HEK293 (cell line): ENCODE measurements around the gene REV3L.

Experiments
- BCL11A ChIP-seq: fragments of 450-650 bp; formaldehyde crosslinking; IDR thresholded peaks from 2 replicates; pipeline ENCODE4 v1.5.1; 2016; ENCODE audit warnings: low read depth, missing biosample characterization, missing genetic modification characterization
- KLF1 ChIP-seq: fragments of 450-650 bp; formaldehyde crosslinking; IDR thresholded peaks from 2 replicates; pipeline ENCODE4 v1.5.1; 2016; ENCODE audit warnings: missing biosample characterization, missing genetic modification characterization
- KLF16 ChIP-seq: fragments of 450-650 bp; formaldehyde crosslinking; IDR thresholded peaks from 2 replicates; pipeline ENCODE4 v1.5.1; 2017; ENCODE audit warnings: missing biosample characterization, missing genetic modification characterization
- ZBTB48 ChIP-seq: fragments of 450-650 bp; formaldehyde crosslinking; IDR thresholded peaks from 2 replicates; pipeline ENCODE4 v1.5.1; 2016; ENCODE audit warnings: missing biosample characterization, missing genetic modification characterization
- ZFP3 ChIP-seq: fragments of 450-650 bp; formaldehyde crosslinking; IDR thresholded peaks from 2 replicates; pipeline ENCODE4 v1.5.1; 2016; ENCODE audit warnings: low read depth, missing biosample characterization, missing genetic modification characterization
- ZNF112 ChIP-seq: fragments of 450-650 bp; formaldehyde crosslinking; IDR thresholded peaks from 2 replicates; pipeline ENCODE4 v1.5.0; 2017; ENCODE audit warnings: missing biosample characterization, missing genetic modification characterization
- ZNF121 ChIP-seq: fragments of 450-650 bp; formaldehyde crosslinking; IDR thresholded peaks from 2 replicates; pipeline ENCODE4 v1.5.1; 2016; ENCODE audit warnings: missing biosample characterization, missing genetic modification characterization
- ZNF140 ChIP-seq: fragments of 450-650 bp; formaldehyde crosslinking; IDR thresholded peaks from 2 replicates; pipeline ENCODE4 v1.5.1; 2016; ENCODE audit warnings: missing biosample characterization, missing genetic modification characterization
- ZNF184 ChIP-seq: fragments of 450-650 bp; IDR thresholded peaks from 2 replicates; pipeline ENCODE4 v1.5.1; 2018; ENCODE audit warnings: missing biosample characterization, mild to moderate bottlenecking, missing genetic modification characterization
- ZNF19 ChIP-seq: fragments of 450-650 bp; formaldehyde crosslinking; IDR thresholded peaks from 2 replicates; pipeline ENCODE4; 2016; ENCODE audit warnings: missing biosample characterization, missing genetic modification characterization, low read depth
- ZNF223 ChIP-seq: fragments of 450-650 bp; formaldehyde crosslinking; IDR thresholded peaks from 2 replicates; pipeline ENCODE4 v1.5.1; 2016; ENCODE audit warnings: missing biosample characterization, missing genetic modification characterization
- ZNF324 ChIP-seq: fragments of 450-650 bp; formaldehyde crosslinking; IDR thresholded peaks from 2 replicates; pipeline ENCODE4 v1.5.1; 2016; ENCODE audit warnings: missing biosample characterization, missing genetic modification characterization
- ZNF341 ChIP-seq: fragments of 450-650 bp; formaldehyde crosslinking; IDR thresholded peaks from 2 replicates; pipeline ENCODE4; 2016; ENCODE audit warnings: low read depth, missing biosample characterization, missing genetic modification characterization
- ZNF350 ChIP-seq: fragments of 450-650 bp; formaldehyde crosslinking; IDR thresholded peaks from 2 replicates; pipeline ENCODE4 v1.5.0; 2017; ENCODE audit warnings: missing biosample characterization, mild to moderate bottlenecking, missing genetic modification characterization
- ZNF426 ChIP-seq: fragments of 450-650 bp; formaldehyde crosslinking; IDR thresholded peaks from 2 replicates; pipeline ENCODE4 v1.5.1; 2017; ENCODE audit warnings: missing biosample characterization, missing genetic modification characterization, mild to moderate bottlenecking, inconsistent platforms, moderate library complexity
- ZNF449 ChIP-seq: fragments of 450-650 bp; formaldehyde crosslinking; IDR thresholded peaks from 2 replicates; pipeline ENCODE4 v1.5.1; 2017; ENCODE audit warnings: missing biosample characterization, mild to moderate bottlenecking, missing genetic modification characterization, moderate library complexity
- ZNF488 ChIP-seq: fragments of 450-650 bp; formaldehyde crosslinking; IDR thresholded peaks from 2 replicates; pipeline ENCODE4 v1.5.1; 2016; ENCODE audit warnings: missing biosample characterization, missing genetic modification characterization
- ZNF514 ChIP-seq: fragments of 450-650 bp; formaldehyde crosslinking; IDR thresholded peaks from 2 replicates; pipeline ENCODE4 v1.5.1; 2016; ENCODE audit warnings: missing biosample characterization, missing genetic modification characterization
- ZNF623 ChIP-seq: fragments of 450-650 bp; formaldehyde crosslinking; IDR thresholded peaks from 2 replicates; pipeline ENCODE4 v1.5.1; 2016; ENCODE audit warnings: missing biosample characterization, missing genetic modification characterization
- ZNF629 ChIP-seq: fragments of 450-650 bp; formaldehyde crosslinking; IDR thresholded peaks from 2 replicates; pipeline ENCODE4 v1.5.1; 2017; ENCODE audit warnings: missing biosample characterization, missing genetic modification characterization
- ZNF660 ChIP-seq: fragments of 450-650 bp; IDR thresholded peaks from 2 replicates; pipeline ENCODE4 v1.5.1; 2018; ENCODE audit warnings: missing biosample characterization, mild to moderate bottlenecking, missing genetic modification characterization
- ZNF785 ChIP-seq: fragments of 450-650 bp; formaldehyde crosslinking; IDR thresholded peaks from 2 replicates; pipeline ENCODE4 v1.5.1; 2016; ENCODE audit warnings: missing biosample characterization, missing genetic modification characterization
- ZNF792 ChIP-seq: fragments of 450-650 bp; formaldehyde crosslinking; IDR thresholded peaks from 2 replicates; pipeline ENCODE4 v1.5.1; 2016; ENCODE audit warnings: missing biosample characterization, missing genetic modification characterization
- ZSCAN23 ChIP-seq: fragments of 450-650 bp; formaldehyde crosslinking; IDR thresholded peaks from 2 replicates; pipeline ENCODE4 v1.5.1; 2016; ENCODE audit warnings: missing biosample characterization, missing genetic modification characterization
- ZXDB ChIP-seq: fragments of 450-650 bp; formaldehyde crosslinking; IDR thresholded peaks from 2 replicates; pipeline ENCODE4 v1.5.1; 2016; ENCODE audit warnings: missing biosample characterization, missing genetic modification characterization
- TF ChIP-seq, protein P1 (sequence below): fragments of 450-650 bp; formaldehyde crosslinking; IDR thresholded peaks from 2 replicates; pipeline ENCODE4 v1.5.1; 2016; ENCODE audit warnings: missing biosample characterization, missing genetic modification characterization
- TF ChIP-seq, protein P2 (sequence below): fragments of 450-650 bp; formaldehyde crosslinking; IDR thresholded peaks from 2 replicates; pipeline ENCODE4 v1.5.1; 2016; ENCODE audit warnings: missing biosample characterization, missing genetic modification characterization
- TF ChIP-seq, protein P3 (sequence below): fragments of 450-650 bp; formaldehyde crosslinking; IDR thresholded peaks from 2 replicates; pipeline ENCODE4 v1.5.1; 2017; ENCODE audit warnings: missing biosample characterization, missing genetic modification characterization
- TF ChIP-seq, protein P4 (sequence below): sonication (generic); formaldehyde crosslinking; IDR thresholded peaks from 2 replicates; pipeline ENCODE4 v1.8.1; 2022; ENCODE audit warnings: mild to moderate bottlenecking, moderate library complexity, missing genetic modification reagents
- TF ChIP-seq, protein P5 (sequence below): fragments of 450-650 bp; formaldehyde crosslinking; IDR thresholded peaks from 2 replicates; pipeline ENCODE4 v1.5.1; 2016; ENCODE audit warnings: missing biosample characterization, missing genetic modification characterization, borderline replicate concordance
- TF ChIP-seq, protein P6 (sequence below): fragments of 450-650 bp; formaldehyde crosslinking; IDR thresholded peaks from 2 replicates; pipeline ENCODE4 v1.5.1; 2016; ENCODE audit warnings: missing biosample characterization, missing genetic modification characterization

Gene REV3L

GRCh38 chr6:111259089-111259831 lies 223.8 kb downstream of the REV3L start (continued):
- TF ChIP-seq ZNF350 (tag by site-specific recombination) (no peak), KLF16 (tag by site-specific recombination) (0 out of 2 replicates have a peak, but pooled peaks have one; percentile 27), ZNF112 (tag by site-specific recombination) (no peak), BCL11A (tag by site-specific recombination) (no peak), ZNF121 (tag by site-specific recombination) (peak; percentile 64), ZNF140 (no peak), ZNF223 (tag by site-specific recombination) (no peak), ZNF341 (tag by site-specific recombination) (no peak), ZNF184 (no peak), ZNF488 (tag by site-specific recombination) (no peak), ZBTB48 (tag by site-specific recombination) (no peak), ZNF514 (no peak), ZNF19 (no peak), ZNF324 (tag by site-specific recombination) (peak; percentile 19; the same call in 1 of the 2 replicates), ZSCAN23 (no peak), ZNF629 (peak; percentile 85), ZNF623 (no peak), ZXDB (peak; percentile 75), ZFP3 (no peak), ZNF426 (tag by site-specific recombination) (no peak), ZNF792 (tag by site-specific recombination) (no peak), ZNF660 (peak; percentile 72; the same call in 1 of the 2 replicates), ZNF449 (tag by site-specific recombination) (no peak), ZNF785 (tag by site-specific recombination) (no peak), KLF1 (tag by site-specific recombination) (no peak)
- TF ChIP-seq, protein P1, sequence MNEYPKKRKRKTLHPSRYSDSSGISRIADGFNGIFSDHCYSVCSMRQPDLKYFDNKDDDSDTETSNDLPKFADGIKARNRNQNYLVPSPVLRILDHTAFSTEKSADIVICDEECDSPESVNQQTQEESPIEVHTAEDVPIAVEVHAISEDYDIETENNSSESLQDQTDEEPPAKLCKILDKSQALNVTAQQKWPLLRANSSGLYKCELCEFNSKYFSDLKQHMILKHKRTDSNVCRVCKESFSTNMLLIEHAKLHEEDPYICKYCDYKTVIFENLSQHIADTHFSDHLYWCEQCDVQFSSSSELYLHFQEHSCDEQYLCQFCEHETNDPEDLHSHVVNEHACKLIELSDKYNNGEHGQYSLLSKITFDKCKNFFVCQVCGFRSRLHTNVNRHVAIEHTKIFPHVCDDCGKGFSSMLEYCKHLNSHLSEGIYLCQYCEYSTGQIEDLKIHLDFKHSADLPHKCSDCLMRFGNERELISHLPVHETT, result no peak
- TF ChIP-seq, protein P2, sequence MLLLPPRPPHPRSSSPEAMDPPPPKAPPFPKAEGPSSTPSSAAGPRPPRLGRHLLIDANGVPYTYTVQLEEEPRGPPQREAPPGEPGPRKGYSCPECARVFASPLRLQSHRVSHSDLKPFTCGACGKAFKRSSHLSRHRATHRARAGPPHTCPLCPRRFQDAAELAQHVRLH (tag by site-specific recombination), result no peak
- TF ChIP-seq, protein P3, sequence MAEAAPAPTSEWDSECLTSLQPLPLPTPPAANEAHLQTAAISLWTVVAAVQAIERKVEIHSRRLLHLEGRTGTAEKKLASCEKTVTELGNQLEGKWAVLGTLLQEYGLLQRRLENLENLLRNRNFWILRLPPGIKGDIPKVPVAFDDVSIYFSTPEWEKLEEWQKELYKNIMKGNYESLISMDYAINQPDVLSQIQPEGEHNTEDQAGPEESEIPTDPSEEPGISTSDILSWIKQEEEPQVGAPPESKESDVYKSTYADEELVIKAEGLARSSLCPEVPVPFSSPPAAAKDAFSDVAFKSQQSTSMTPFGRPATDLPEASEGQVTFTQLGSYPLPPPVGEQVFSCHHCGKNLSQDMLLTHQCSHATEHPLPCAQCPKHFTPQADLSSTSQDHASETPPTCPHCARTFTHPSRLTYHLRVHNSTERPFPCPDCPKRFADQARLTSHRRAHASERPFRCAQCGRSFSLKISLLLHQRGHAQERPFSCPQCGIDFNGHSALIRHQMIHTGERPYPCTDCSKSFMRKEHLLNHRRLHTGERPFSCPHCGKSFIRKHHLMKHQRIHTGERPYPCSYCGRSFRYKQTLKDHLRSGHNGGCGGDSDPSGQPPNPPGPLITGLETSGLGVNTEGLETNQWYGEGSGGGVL (tag by site-specific recombination), result no peak
- TF ChIP-seq, protein P4, sequence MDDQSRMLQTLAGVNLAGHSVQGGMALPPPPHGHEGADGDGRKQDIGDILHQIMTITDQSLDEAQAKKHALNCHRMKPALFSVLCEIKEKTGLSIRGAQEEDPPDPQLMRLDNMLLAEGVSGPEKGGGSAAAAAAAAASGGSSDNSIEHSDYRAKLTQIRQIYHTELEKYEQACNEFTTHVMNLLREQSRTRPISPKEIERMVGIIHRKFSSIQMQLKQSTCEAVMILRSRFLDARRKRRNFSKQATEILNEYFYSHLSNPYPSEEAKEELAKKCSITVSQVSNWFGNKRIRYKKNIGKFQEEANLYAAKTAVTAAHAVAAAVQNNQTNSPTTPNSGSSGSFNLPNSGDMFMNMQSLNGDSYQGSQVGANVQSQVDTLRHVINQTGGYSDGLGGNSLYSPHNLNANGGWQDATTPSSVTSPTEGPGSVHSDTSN (CRISPR knock-in tag), result peak; percentile 50; the same call in 1 of the 2 replicates
- TF ChIP-seq, protein P5, sequence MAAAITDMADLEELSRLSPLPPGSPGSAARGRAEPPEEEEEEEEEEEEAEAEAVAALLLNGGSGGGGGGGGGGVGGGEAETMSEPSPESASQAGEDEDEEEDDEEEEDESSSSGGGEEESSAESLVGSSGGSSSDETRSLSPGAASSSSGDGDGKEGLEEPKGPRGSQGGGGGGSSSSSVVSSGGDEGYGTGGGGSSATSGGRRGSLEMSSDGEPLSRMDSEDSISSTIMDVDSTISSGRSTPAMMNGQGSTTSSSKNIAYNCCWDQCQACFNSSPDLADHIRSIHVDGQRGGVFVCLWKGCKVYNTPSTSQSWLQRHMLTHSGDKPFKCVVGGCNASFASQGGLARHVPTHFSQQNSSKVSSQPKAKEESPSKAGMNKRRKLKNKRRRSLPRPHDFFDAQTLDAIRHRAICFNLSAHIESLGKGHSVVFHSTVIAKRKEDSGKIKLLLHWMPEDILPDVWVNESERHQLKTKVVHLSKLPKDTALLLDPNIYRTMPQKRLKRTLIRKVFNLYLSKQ (tag by site-specific recombination), result no peak
- TF ChIP-seq, protein P6, sequence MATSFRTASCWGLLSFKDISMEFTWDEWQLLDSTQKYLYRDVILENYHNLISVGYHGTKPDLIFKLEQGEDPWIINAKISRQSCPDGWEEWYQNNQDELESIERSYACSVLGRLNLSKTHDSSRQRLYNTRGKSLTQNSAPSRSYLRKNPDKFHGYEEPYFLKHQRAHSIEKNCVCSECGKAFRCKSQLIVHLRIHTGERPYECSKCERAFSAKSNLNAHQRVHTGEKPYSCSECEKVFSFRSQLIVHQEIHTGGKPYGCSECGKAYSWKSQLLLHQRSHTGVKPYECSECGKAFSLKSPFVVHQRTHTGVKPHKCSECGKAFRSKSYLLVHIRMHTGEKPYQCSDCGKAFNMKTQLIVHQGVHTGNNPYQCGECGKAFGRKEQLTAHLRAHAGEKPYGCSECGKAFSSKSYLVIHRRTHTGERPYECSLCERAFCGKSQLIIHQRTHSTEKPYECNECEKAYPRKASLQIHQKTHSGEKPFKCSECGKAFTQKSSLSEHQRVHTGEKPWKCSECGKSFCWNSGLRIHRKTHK (tag by site-specific recombination), result no peak
